Measurements from ENCODE around the gene CMTM7.

The CMTM7 gene

DNA sequence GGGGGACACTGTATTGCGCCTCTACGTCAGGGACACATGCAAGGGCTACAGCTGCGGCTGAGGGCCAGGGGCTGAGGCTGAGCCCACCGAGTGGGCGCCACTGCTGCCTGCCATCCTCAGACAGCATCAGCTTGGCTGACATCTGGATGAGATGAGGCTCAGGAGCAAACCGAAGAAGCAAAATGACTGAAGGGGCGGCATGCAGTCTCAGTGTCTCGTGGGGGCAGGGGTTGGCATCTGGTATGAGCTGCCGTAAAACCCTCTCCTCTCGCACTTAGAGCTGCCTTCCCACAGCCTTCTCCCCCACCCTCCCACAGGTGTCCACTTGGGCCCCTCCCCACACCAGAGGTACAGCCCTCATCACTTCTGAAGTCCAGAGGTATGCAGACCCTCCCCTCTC, 24.2 kb upstream of the CMTM7 start:
- in situ Hi-C loops (cut with HindIII; ENCODE audit: low pct_ligation_motif_present, low sequenced_read_pairs), result no loop called here
- DNase-seq, result no peak
- TF ChIP-seq, protein P1, sequence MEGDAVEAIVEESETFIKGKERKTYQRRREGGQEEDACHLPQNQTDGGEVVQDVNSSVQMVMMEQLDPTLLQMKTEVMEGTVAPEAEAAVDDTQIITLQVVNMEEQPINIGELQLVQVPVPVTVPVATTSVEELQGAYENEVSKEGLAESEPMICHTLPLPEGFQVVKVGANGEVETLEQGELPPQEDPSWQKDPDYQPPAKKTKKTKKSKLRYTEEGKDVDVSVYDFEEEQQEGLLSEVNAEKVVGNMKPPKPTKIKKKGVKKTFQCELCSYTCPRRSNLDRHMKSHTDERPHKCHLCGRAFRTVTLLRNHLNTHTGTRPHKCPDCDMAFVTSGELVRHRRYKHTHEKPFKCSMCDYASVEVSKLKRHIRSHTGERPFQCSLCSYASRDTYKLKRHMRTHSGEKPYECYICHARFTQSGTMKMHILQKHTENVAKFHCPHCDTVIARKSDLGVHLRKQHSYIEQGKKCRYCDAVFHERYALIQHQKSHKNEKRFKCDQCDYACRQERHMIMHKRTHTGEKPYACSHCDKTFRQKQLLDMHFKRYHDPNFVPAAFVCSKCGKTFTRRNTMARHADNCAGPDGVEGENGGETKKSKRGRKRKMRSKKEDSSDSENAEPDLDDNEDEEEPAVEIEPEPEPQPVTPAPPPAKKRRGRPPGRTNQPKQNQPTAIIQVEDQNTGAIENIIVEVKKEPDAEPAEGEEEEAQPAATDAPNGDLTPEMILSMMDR (IDR thresholded peaks at IDR 0.05; ENCODE audit: low read depth, low read length, missing control alignments), result no peak
- Histone ChIP-seq H3K27me3 (replicated peaks) (no peaks in the 10 kb centered on the region), H3K36me3 (replicated peaks) (no peaks in the 10 kb centered on the region), H3K4me3 (ENCODE audit: low read depth, low read length) (no peak overlapping the region), H3K27ac (no peak overlapping the region)

DNA sequence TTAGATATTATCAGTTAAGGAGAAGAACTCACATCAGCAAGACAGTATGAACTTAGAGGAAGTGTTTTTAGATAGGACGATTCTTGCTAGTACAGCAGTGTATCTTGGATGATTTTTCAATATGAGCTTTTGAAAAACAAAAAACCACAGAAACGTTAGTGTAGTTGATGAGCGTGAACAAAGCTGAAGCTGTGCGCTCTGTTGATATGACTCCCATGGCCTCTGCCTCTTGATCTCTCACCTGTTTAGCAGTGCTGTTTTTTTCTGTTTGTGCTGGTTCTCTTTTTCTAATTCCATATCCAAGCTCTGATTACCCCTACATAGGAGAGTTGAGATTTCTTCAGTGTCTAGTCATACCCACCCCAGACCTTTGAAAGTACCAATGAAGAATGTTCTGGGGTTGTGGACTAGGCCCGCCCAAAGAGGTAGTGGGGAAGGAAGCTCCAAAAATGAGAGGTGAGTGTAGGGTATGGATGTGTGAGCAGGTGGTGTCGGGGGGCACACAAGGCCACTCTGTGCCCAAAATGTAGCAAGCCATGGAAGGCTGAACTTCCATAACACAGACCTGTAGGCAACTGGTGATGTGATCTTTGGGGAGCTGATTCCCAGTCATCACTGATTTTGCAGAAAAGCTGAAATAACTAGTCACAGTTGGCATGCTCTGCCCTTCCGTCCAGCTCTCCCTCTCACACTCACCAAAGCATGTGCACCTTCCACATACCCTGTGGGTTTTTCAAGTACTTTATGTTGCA, 20.0 kb upstream of the CMTM7 start:
- in situ Hi-C loops (cut with HindIII; ENCODE audit: low pct_ligation_motif_present, low sequenced_read_pairs), result no loop called here
- TF ChIP-seq, protein P1 (IDR thresholded peaks at IDR 0.05; ENCODE audit: low read depth, low read length, missing control alignments), result no peak
- Histone ChIP-seq H3K36me3 (replicated peaks) (no peaks in the 10 kb centered on the region), H3K27ac (no peak overlapping the region), H3K4me3 (ENCODE audit: low read depth, low read length) (no peak overlapping the region), H3K27me3 (replicated peaks) (no peaks in the 10 kb centered on the region)
- no peak for DNase-seq

DNA sequence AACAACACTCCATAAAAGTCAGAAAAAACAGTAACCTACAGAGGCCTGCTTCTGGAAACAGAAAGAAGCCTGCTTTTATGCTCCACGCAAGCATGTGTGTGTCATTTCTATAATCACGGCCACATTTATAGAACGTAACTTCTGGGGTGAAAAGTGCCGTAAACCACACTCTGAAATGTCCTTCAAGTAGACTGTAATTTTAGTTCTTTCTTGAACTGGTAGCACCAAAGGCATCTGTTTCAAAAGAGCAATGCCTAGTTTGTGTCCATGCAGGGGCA, 19.5 kb upstream of the CMTM7 start:
- in situ Hi-C loops (cut with HindIII; ENCODE audit: low pct_ligation_motif_present, low sequenced_read_pairs), result no loop called here
- TF ChIP-seq, protein P1 (IDR thresholded peaks at IDR 0.05; ENCODE audit: low read depth, low read length, missing control alignments), result no peak
- no peak for DNase-seq
- no peaks in the 10 kb centered on the region for H3K36me3 ChIP-seq (replicated peaks)
- no peak overlapping the region for H3K4me3 ChIP-seq (ENCODE audit: low read depth, low read length)
- no peaks in the 10 kb centered on the region for H3K27me3 ChIP-seq (replicated peaks)
- no peak overlapping the region for H3K27ac ChIP-seq

DNA sequence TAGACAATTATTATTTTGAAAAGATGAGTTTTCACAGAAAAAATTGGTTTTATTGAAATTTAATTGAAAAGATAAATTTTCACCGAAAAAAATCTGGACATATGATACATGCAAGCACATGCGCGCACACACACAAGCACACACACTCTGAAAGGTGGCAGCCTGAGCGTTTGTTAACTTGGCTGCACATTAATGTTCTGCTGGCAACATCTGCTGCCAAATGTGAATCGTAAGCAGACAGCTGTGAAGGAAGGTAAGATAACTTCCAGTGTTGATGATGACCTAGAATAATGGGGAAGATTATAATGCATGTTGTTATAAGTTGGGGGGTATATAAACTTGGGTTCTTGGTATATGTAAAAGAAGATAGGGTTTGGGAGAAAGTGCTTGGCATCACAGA, 18.4 kb upstream of the CMTM7 start:
- H3K27me3 ChIP-seq (replicated peaks), result no peaks in the 10 kb centered on the region
- H3K27ac ChIP-seq, result no peak overlapping the region

DNA sequence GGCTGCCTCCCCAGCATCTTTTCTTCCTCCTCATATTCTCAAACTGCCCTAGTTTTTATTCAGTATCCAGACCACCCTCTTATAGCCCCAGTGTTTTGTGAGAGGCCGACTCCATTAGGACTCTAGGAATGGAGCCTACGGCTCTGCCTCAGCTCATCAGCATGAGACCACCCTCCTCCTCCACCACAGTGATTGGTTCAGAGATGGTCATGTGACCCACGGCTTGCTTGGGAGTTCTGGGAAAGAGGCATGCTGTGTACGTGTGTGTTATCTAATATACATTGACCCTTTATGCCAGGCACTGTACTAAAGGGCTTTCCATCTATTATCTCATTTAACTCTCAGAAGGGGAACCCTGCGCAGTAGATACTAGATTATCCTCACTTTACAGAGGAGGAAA, 17.8 kb upstream of the CMTM7 start:
- no peak for DNase-seq
- Histone ChIP-seq H3K36me3 (replicated peaks) (no peaks in the 10 kb centered on the region), H3K4me3 (ENCODE audit: low read depth, low read length) (no peak overlapping the region), H3K27me3 (replicated peaks) (no peaks in the 10 kb centered on the region), H3K27ac (no peak overlapping the region)
- in situ Hi-C loops (cut with HindIII; ENCODE audit: low pct_ligation_motif_present, low sequenced_read_pairs), result no loop called here
- TF ChIP-seq, protein P1 (IDR thresholded peaks at IDR 0.05; ENCODE audit: low read depth, low read length, missing control alignments), result no peak

More for the DNA sequence above, 18.4 kb upstream of the CMTM7 start:
- Histone ChIP-seq H3K4me3 (ENCODE audit: low read depth, low read length) (no peak overlapping the region), H3K36me3 (replicated peaks) (no peaks in the 10 kb centered on the region)
- no peak for DNase-seq
- TF ChIP-seq, protein P1 (IDR thresholded peaks at IDR 0.05; ENCODE audit: low read depth, low read length, missing control alignments), result no peak
- in situ Hi-C loops (cut with HindIII; ENCODE audit: low pct_ligation_motif_present, low sequenced_read_pairs), result no loop called here
